CD4-positive, alpha-beta T cell treated with Interleukin-4 for 1 hour (primary cell): ENCODE data around the gene TMEM204.
"Not testable (repeated sequence)": the region's sequence is repeated elsewhere in the genome, so short reads cannot be mapped to it uniquely, and the experiment has no call there.

ENCODE experiments used
- DNase-seq, 2 donors: peaks; one replicate each; pipeline ENCODE4 v3.0.0-alpha.2; 2020 to 2022

Gene TMEM204

DNA sequence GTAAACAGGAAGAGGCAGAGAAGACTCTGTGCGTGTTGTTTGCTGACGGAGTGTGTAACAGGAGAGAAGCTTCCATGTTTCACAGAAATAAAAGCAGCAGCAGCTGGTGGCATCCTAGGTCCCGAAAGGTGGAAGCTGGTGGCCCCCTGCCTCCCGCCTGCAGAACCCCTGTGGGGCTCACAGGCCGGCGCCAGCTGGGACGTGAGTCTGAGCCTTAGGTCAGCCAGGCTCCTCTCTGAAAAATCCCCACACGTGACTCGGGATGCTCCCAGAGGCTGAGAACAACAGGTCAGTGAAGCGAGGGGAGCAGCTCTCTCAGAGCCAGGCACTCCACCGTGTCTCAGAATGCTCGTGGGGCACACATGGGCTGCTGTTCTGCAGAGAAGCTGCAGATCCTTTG is 27.4 kb downstream of the TMEM204 start:
- DNase-seq, result no peak

DNA sequence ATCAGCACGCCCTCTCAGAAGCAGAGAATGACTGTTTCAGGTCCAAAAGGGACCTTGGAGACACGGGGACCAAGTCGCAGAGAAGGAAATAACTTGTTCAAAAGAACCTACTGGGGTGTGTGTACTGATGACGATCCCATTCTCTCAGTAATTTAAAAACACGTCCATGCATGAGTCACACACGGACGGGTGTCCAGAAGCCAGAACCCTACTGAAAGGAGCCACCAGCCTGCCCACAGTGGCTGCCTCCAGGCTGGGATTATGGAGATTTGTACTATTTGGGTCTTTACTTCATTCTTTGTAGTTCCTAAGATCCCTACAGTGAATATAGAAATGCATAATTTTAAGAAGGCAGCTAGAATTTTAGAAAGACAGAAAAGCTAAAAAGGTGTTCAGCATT is 27.8 kb downstream of the TMEM204 start:
- DNase-seq, result no peak

DNA sequence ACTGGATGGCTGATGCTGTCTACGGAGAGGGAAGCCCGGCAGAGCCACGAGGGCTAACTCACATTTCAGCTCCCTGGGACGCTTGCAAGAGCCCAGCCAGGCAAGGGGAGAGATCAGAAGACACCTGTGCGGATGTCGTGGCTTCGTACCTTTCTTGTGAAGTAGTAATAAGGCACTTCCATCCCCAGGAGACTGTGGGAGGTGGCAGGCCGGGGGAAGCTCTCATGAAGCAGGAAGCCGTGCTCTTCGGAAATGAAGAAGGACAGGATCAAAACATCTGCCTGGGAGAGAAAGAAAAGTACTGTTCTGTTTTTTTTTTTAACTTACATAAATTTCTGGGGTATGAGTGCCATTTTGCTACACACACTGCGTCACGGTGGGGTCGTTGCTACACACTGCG is 28.4 kb downstream of the TMEM204 start:
- DNase-seq, result no peak

DNA sequence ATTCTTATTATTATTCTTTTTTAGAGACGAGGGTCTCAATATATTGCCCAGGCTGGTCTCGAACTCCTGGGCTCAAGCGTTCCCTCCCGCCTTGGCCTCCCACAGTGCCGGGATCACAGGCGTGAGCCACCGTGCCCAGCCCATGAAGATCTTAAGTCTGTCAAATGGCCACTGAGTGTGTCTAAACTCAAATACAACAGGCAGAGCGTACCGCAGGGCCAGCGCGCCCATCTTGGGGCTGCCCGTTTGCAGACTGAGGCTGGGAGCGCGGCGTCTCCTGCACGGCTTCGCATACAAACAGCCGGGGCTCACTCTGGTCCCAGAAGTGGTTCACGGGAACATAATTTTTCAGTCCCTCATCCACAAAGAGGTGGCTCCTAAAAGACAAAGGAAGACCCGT is 30.3 kb downstream of the TMEM204 start:
- no peak for DNase-seq

DNA sequence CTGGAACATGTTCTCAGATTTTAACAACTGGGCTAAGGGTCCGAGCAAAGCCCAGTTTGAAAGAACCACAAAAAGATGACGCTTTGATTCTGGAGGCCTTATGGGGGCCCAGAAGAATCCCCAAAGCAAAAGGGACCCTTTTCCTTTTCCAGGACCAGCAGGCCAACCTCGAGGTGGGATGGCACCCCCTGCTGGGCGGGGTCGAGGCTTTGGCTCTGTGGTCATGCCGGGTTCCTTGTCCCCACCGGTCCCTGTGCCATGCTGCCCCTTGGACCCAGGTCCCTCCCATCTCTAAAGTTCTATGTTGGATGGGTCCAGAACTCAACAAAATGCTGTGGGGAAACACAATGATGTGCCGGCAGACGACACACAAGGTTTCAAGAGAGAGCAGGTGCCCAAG is 30.9 kb downstream of the TMEM204 start:
- DNase-seq, result no peak

DNA sequence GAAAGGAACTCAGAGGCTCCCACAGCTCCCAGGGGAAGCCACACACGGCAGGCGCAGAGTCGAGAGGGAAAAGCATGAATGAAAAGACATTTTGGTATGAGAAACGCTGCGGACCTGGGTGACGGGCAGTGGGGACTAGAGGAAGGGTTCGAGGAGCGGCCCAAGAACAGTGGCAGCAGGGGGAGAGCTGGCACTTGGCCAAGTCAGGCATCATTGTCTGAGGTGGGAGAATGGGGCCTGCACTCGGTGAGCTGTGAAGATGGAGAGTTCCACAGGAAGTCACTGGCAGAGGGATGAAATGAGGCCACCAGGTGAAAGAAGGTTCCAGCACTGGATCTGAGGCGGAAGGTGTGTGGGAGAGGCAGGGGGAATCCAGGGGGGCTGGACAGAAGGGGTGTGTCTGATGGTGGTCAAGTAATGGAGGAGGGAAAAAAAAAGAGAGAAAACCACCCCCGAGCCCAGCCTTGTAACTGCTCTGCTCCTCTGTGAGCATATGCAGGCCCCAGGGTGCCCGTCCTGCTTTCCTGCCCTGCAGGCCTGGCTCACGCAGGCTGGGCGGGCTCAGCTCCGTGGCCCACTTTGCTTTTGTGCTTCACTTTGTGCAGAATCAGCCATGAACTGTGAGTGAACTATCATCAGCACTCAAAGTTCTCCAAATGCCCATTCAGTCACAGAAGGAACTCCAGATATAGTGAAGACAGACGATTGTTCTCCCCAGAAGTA is 31.8 kb downstream of the TMEM204 start:
- DNase-seq, result no peak

DNA sequence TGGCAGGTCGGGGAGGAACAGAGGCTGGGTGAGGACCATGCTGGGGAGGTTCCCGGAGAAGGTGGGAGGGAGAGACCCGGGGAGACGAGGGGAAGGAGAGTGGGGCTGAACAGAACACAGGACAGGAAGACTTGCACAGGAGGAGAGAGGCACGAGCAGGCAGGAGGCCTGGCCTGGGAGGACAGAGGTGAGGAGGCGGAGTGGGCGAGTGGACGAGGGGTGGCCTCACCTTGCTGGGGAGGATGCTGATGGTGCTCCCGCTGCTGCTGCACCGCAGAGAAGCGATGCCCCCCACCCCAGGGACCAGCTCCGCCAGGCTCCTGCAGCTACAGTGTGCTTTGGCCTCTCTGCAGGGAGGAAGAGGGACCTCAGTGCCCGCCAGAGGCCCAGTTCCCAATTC is 34.5 kb downstream of the TMEM204 start:
- no peak for DNase-seq

DNA sequence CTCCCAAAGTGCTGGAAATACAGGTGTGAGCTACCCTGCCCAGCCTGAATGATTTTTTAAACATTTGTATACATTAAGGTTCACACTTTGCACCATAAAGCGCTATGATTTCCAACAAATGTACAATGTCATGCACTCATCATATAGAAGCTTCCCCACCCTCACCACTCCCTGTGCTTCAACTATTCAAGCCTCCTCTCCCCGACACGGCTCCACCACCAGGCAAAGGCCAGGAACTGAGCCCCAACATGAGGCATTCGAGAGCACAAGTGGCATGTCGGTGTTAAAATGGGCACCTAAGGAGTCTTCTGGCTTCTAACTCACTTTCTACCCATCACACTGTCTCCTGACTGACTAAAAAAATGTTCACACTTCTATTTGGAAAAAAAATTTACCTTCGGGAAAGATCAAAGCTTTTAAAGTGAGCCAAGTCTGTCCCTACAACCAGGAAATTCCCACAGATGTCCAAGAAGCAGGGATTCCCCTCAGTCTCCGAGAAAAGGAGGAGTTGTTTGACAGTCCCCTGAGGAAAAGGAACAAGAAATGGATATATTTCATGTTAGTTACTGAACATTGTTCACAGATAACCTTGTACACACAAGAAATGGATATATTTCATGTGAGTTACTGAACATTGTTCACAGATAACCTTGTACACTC is 37.7 kb downstream of the TMEM204 start:
- DNase-seq, result no peak

DNA sequence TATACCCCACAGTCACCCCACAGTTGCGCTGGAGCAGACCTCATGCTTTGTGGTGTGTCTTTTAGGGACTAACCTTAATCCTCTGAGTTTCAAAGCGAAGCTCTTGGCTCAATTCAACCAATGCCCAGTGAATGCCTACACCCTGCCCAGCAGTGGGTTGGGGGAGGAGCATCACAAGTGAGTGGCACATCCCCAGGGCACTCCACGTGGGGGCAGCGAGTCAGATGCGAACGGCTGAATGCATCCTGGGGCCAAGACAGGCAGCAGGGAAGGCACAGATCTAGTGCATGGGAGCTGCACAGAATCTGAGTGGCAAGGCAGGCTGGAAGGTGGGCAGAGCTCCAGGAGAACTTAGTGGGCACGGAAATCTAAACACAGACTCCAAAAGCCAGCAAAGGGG is 39.2 kb downstream of the TMEM204 start:
- no peak for DNase-seq

DNA sequence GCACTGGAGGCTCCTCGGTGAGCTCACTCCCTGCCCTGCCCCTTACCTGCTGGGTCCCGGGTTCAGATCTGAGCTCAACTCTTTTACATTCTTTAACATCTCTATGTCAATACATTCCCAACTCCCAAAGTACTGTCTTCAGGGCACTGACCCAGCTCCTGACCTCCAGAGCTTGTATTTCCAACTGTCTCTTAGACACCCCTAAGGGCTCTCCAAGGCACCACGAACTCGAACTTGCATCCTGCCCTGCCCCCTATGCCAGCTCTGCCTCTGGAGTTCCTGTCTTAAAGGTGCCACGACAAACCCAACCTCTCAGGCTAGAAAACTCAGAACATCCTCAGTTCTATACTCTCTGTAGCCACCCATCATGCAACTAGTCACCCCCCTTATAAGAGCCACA is 39.8 kb downstream of the TMEM204 start:
- DNase-seq, result no peak

DNA sequence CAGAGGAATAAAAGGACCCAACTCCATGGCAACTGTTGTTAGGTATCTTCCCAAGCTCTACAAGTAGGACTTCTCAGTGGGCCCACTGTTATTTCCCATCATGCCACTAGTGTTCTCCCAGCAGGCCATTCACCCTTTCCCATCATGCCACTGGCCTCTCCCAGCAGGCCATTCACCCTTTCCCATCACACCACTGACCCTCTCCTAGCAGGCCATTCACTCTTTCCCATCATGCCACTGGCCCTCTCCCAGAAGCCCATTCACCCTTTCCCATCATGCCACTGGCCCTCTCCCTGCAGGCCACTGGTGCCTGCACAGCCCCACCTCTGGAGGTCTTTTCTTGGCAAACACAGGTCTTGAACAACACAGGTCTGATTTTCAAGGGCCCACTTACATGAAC is 42.1 kb downstream of the TMEM204 start:
- no peak for DNase-seq

DNA sequence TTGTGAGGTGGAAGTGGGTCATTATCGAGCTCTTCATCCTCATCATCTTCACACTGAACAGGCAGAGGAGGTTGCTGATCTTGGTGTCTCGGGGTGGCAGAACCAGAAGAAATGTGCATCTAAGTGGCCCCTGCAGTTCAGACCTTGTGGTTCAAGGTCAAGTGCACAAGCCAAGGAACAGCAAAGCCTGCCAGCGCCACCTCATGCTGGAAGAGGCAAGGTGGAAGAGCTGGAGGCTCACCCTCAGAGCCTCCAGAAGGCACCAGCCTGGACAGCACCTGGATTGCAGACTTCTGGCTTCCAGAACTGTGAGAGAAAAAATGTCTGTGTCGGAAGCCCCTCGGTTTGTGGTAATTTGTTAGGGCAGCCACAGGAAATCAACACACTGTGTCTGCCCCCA is 45.7 kb downstream of the TMEM204 start:
- DNase-seq, result peak in 1 of 2 donors; percentile 14

DNA sequence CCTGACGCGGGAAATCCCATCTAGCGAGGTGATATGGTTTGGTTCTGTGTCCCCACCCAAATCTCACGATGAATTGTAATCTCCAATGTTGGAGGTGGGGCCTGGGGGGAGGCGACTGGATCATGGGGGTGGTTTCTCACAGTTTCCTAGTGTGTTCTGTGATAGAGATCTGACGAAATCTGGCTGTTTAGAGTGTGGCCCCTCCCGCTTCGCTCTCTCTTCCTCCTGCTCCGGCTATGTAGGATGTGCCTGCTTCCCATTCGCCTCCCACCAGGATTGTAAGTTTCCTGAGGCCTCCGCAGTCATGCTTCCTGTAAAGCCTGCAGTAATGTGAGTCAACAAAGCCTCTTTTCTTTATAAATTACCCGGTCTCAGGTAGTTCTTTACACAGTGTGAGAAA is 46.8 kb downstream of the TMEM204 start:
- DNase-seq, result no peak

DNA sequence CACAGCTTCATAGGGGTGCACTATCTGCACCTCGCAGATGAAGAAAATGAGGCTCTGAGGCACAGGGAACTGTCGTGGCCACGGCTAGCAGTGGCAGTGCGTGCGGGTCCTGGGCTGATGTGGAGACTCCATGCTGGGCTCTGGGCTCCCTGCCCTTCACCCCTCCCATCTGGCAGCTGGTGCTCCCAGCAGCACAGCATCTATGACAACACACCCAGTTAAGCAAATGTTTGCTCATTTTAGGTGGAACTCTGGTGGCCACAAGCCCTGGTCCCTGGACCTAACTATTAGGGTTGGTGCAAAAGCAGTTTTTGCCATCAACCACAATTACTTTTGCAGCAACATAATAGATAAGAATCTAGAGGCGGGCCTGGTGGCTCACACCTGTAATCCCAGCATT is 47.5 kb downstream of the TMEM204 start:
- DNase-seq, result no peak

DNA sequence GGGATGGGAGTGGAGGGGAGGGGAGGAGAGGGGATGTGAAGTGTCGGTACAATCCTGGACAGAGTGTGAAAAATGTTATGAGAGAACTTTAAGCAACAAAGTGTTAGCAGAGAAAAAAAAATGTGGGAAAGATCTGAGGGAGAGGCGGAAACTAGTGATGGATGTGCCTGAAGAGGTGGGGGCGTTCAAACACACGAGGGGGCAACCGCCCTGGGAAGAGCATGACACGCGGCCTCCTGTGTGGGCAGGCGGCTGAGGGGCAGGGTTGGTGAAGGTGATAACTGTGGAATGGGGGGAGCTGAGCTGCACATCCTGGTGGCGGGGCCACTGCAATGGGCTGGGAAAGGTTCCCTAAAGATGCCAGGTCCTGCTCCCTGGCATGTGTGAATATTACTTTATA is 48.3 kb downstream of the TMEM204 start:
- no peak for DNase-seq

DNA sequence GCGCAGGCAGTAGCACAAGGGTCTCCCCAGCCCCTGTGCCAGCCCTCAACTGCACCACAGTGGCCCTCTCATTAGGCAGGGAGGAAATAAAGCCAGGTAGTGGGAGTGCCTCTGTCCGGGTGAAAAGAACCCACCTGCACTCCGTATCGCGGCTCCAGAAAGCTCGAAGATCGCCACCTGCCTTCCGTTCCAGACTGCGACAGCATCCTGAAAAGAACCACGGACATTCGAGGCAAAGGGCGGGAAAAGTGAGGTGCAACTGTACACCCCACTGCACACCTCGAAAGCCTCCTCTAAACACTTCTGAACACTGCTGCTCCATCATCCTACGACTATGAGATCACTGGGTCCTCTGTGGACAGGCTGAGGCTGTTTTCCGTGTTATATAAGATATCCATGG is 49.7 kb downstream of the TMEM204 start:
- no peak for DNase-seq

DNA sequence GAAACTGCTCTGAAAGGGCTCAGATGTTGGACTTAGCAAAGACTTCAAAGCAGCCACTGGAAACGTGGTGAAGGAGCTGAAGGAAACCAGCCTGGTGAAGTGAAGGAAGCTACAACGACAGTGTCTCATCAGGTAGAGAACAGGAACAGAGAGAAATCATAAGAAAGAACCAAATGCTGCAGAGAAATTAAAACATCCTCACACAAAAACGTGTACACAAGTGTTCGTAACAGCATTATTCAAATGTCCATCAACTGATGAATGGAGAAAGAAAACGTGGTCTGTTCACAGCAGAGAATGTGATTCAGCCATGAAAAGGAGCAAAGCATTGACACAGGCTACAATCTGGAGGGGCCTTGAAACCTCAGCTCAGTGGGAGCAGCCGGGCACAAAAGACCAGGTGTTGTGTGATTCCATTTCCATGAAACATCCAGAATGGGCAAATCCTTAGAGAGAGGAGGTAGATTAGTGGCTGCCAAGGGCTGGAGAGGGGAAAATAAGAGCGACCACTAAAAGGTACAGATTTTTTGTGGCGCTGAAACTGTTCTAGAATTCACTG is 51.5 kb downstream of the TMEM204 start:
- DNase-seq, result no peak

DNA sequence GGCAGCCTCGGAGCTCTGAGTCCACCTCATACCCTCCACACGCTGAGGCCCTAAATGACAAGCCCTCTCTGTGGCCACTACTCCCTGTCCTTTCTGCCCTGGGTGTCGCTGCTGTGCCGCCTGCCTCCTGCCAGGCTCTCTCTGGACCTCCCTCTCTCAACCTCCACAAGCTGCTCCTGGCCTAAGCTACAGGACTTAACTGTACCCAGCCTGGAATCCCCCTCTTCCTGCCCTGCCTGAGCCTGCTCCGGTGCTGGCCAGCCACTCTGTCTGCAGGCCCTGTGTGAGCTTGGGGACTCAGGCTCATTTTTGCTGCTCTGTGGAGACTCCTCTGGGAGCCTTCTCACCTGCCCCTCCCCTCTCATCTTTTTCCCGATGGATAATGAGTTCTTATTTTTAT is 56.9 kb downstream of the TMEM204 start:
- no peak for DNase-seq

DNA sequence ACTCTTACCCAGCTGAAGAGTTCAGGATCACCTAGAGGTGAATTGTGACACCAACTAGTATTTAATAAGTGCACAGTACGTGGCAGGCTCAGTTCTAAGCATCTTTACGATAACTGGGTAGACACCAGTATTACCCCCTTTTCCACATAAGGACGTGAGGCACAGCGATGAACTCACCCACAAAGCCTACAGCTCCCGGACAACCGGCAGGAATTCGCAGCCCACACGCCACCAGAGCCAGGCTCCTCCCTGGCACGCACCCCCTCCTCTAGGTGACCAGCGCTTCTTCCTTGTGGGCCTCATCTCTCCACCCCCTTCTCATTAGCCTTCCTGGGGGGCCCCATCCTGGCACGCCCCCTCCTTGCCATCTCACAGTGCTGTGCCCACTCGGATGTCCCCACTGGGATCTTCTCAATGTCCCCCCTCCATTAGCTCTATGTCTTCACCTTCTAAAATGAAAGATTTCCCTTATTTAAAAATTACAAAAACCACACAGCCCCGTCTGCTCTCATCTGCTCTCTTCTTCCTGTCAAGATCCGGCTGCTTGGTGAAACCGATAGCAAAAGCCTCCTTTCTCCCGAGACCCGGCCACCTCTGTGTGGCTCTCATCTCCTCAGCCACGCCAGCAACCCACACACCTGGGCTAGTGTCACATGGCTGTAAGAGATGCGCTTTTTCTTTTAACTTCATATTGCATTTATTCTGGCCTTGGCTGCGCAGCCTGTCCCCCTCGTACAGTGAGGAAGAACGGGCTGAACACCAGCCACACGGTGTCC is 57.7 kb downstream of the TMEM204 start:
- DNase-seq, result no peak

DNA sequence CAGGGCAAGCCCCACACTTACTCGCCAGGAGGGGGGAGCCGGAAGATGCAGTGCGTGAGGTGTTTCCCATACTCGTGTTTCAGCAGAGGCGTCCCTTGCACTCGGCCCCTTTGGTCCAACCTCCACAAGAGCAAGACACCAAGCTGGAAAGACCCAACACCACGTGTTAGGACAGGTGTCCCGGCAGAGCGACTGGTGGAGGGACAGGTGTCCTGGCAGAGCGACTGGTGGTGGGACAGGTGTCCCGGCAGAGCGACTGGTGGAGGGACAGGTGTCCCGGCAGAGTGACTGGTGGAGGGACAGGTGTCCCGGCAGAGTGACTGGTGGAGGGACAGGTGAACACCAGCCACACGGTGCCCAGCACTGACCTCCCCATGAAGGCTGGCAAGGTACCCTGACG is 59.0 kb downstream of the TMEM204 start:
- no peak for DNase-seq

DNA sequence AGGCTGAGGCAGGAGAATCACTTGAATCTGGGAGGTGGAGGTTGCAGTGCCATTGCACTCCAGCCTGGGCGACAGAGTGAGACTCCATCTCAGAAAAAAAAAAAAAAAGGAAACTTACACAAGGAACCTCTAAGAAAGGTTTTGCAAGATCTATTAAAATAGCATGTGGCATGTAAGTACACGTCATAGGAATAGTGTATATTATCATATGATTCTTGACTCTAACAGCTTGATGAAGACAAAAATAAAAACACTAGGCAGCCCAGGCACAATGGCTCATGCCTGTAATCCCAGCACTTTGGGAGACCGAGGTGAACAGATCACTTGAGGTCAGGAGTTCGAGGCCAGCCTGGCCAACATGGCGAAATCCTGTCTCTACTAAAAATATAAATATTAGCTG is 62.0 kb downstream of the TMEM204 start:
- DNase-seq, result not testable (repeated sequence)

DNA sequence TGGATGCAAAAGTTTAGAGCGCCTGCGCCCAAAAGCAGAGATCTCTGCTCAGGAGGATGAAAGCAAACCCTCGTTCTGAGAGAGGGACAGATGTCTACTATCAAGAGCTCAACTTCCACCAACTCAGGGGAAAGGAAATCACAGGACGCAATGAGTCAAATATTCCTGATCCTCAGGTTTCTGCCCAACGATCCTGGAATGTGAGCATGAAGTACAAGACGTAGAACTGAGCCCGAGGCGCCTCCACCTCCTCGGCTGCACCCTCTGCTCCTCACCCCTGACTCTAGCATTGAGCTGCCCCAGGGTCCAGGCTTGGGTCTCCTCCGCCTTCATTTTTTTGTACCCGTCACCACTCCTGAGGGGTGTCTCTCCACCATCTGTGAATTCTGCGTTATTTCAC is 63.0 kb downstream of the TMEM204 start:
- DNase-seq, result no peak

DNA sequence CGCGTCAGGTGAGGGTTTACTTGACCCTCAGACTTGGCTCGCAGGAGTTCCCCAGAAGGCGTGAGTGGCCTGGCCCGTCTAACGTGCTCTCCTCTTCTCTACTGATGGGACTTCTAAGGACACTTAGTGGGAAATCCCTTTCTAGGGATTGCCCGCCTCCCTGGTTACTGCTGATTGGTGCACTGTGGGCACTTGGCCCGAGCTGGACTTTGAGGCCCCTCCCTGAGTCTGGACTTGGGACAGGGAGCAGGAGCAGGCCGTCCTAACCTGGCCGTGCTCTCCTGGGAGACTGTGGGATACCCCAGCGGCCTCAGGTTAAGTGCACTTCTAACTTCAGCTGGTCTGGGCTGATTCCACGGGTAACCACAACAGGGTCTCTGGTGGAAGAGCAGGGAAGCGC is 63.7 kb downstream of the TMEM204 start:
- DNase-seq, result no peak

DNA sequence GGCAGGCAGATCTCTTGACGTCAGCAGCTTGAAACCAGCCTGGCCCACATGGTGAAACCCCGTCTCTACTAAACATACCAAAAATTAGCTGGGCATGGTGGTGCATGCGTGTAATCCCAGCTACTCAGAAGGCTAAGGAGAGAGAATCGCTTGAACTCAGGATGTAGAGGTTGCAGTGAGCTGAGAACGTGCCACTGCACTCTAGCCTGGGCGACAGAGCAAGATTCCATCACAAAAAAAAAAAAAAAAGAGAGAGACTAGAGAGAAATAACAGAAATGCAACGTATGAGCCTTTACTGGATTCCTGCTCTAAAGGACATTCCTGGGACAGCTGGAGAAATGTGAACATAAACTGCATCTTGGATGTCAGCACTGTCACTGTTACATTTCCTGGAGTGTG is 67.6 kb downstream of the TMEM204 start:
- no peak for DNase-seq
